Stimulated activated CD4-positive, alpha-beta T cell treated with anti-CD3 and anti-CD28 coated beads, TNF-alpha, amount 100 ng/mL, for 1 hour (primary cell): Measurements from ENCODE around the gene ABHD11.
A peak's percentile ranks its signal among the peaks of the same experiment; 100 is the strongest.
"Not testable (repeated sequence)": the region's sequence is repeated elsewhere in the genome, so short reads cannot be mapped to it uniquely, and the experiment has no call there.

Source experiments
- DNase-seq, 3 donors: peaks; one replicate each; pipeline ENCODE4 v3.0.0-alpha.2; 2020; ENCODE audit warnings: low read depth in 3 of 3, low spot score in 1 of 3

Gene ABHD11

GRCh38 chr7:73738612-73739386 lies at the start of gene ABHD11:
Gene ABHD11 (minus strand): TSS chr7:73738802. CDS start chr7:73738770, 32 bp downstream.
- DNase-seq, result peak; percentile 96 to 100 (median 99)

DNA sequence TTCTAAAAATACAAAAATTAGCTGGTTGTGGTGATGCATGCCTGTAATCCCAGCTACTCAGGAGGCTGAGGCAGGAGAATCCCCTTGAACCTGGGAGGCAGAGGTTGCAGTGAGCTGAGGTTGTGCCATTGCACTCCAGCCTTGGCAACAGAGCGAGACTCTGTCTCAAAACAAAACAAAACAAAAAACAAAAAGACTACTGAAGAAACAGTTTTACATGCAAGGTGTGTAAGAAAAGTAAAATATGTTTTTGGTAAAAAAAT lies 49.1 kb upstream of the ABHD11 start:
- not testable (repeated sequence) for DNase-seq

GRCh38 chr7:73786588-73786987 lies 48.0 kb upstream of the ABHD11 start:
- no peak for DNase-seq

- DNase-seq, result no peak
These were observed 40.9 kb upstream of the ABHD11 start for GRCh38 chr7:73779517-73779916.

- no peak for DNase-seq
These were observed 40.3 kb upstream of the ABHD11 start for GRCh38 chr7:73778801-73779389.

- DNase-seq, result no peak
These were observed 36.3 kb upstream of the ABHD11 start for GRCh38 chr7:73774923-73775322.

- DNase-seq, result no peak
These were observed 35.3 kb upstream of the ABHD11 start for GRCh38 chr7:73773700-73774517.

DNA sequence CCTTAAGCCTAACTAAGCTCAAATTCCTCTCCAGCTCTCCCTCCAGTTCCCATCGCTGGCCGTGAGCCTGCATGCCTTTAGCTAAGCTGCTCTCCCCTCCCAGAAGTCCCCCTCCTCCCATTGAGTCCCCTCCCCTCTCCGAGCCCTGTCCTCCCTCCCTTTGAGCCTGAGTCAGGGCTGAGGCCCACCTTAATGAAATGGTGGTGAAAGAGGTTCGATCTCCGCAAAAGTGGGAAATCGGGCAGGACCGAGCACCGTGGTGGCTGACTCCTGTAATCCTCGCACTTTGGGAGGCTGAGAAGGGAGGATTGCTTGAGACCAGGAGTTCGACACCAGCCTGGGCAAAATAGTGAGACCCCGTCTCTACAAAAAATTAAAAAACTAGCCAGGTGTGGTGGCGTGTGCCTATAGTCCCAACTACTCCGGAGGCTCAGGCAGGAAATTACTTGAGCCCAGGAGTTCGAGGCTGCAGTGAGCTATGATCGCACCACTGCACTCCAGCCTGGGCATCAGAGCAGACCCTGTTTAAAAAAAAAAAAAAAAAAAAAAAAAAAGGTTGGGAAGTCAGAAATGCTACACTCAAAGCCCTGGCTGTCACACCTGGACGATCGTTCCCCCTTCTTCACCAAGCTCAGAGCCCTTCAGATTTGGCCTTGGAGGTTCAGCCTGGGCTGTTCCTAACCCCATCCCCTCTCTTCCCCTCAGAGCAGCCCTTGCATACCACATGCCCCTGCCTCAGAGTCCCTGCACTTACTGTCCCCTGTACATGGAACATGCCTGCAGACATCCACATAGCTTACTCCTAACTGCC lies 32.5 kb upstream of the ABHD11 start:
- no peak for DNase-seq

GRCh38 chr7:73770002-73770859 lies 31.6 kb upstream of the ABHD11 start, which contains the start of gene CLDN3:
Gene CLDN3 (minus strand): TSS chr7:73770270. CDS start chr7:73770049, 221 bp downstream.
- DNase-seq, result no peak

DNA sequence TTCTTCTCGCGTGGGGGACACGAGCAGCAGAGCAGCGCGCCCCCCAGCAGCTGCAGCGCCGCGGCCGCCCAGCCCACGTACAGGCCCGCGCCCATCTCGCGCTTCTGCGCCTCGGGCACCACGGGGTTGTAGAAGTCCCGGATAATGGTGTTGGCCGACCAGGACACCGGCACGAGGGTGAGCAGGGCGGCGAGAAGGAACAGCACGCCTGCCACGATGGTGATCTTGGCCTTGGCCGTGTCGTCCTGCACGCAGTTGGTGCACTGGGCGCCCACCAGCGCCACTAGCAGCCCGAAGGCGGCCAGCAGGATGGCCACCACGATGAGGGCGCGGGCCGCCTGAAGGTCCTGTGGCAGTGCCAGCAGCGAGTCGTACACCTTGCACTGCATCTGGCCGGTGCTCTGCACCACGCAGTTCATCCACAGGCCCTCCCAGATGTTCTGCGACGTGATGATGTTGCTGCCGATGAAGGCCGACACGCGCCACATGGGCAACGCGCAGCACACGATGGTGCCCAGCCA lies 30.9 kb upstream of the ABHD11 start:
- no peak for DNase-seq

DNA sequence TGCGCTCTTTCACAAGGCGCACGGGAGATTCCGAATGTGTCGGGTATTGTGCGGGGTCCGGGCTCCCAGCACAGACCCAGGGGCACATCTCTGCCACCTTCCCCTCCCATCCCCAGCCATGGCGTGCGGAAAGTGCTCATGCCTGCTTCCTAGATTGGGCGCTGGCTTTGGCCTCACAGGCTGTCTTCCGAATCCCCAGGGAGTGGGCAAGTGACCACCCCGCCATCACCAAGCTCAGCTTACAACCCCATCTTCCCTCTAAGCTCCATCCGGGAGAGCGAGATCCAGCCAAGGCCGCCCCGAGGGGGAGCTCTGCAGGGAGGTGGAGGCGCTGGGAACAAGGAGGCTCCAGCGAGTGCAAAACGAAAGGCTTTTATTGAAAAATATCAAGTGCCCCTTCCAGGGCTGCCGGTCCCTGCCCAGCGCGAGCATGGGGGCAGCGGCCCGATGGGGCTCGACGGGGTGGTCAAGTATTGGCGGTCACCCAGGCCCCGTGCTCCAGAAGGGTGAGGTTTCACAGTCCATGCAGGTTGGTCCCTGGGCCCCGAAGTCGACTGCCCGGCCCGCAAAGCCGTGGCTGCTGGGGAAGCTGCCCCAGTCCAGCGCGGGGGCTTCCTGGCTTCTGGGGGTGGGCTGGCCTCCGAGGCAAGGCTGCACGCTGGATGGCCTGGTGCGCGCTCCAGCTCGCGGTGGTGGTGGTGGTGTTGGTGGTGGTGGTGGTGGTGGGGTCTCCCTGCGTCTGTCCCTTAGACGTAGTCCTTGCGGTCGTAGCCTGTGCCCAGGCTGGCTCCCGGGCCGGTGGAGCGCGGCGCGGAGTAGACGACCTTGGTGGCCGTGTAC lies 30.3 kb upstream of the ABHD11 start:
- no peak for DNase-seq

GRCh38 chr7:73766556-73767229 lies 28.1 kb upstream of the ABHD11 start:
- no peak for DNase-seq

DNA sequence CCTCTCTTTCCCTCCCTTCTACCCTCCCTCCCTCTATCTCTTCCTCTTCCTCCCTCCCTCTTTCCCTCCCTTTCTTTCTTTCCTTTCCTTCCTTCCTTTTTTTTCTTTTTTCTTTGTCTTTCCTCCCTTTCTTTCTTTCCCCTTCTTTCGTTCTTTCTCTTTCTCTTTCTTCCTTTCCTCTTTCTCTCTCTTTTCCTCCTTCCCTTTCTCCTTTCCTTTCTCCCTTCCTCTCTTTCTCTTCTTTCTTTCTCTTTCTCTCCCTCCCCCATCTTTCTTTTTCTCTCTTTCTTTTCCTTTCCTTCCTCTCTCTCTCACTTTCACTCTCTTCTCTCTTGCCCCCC lies 24.0 kb upstream of the ABHD11 start:
- DNase-seq, result no peak

GRCh38 chr7:73761854-73762658 lies 23.5 kb upstream of the ABHD11 start:
- no peak for DNase-seq

DNA sequence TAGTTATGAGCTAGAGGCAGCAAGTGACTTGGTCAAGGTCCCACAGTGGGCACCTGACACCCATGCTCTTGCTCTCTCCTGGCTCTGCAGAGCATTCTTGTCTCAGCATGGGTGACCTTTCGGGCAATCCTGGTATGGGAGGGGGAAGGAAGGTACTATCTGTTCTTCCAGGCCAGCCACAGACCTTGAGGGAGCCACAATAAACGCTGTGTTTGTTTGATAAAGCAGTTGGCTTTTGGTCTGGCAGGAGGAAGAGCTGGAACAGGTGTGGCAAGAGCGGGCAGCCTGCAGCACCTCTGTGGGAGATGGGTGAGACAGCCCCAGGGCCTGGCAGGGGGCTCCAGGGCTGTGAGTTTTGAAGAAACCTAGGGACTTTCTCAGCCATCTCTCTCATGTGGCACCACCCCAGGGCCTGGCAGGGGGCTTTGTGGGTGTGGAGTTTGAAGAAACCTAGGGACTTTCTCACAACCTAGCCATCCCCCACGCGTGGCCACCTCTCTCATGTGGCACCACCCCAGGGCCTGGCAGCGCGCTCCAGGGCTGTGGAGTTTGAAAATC lies 20.1 kb upstream of the ABHD11 start:
- DNase-seq, result no peak

DNA sequence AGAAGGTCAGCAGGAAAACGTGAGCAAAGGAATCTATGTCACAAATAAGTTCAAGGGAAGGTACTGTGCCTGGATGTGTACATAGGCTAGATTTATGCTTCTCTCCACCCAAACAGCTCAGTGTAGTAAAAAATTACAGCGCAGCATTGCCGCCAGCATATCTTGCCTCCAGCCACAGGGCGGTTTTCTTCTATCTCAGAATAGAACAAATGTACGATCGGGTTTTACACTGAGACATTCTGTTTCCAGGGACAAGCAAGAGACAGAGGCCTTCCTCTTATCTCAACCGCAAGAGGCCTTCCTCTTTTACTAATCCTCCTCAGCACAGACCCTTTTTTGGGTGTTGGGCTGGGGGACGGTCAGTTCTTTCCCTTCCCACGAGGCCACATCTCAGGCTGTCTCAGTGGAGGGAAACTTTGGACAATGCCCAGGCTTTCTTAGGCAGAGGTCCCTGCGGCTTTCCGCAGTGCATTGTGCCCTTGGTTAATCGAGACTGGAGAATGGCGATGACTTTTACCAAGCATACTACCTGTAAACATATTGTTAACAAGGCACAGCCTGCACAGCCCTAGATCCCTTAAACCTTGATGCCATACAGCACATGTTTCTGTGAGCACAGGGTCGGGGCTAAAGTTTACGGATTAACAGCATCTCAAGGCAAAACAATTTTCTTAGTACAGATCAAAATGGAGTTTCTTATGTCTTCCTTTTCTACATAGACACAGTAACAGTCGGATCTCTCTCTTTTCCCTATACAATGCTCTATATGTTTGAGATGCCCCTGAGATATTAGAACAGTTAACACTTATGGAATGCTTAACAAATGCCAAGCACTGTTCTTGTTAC lies 11.6 kb upstream of the ABHD11 start:
- DNase-seq, result no peak

DNA sequence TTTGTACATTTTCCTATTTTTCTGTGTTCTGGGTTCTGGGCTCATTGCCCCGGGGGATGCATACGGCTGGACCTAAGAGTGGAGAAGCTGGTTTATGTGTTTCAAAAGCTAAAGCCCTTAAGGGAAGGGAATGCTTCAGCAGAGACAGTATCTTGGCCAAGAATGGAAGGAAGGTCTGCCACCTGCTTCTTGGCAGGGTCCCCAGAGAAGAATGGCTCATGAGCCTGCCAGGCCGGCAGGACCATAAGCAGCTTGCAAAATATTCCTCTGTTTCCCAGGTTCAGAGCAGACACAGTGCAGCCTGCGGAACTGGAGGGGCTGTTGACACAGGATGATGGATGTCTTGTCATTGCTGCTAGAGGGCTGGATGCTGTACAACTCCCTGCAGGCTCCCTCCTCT lies 7.8 kb upstream of the ABHD11 start:
- DNase-seq, result no peak
